NOMO-1 treated with dmso at 0.1 percent for 144 hours (cell line): ENCODE results near the gene SPRYD3.
"Not testable (repeated sequence)": the region's sequence is repeated elsewhere in the genome, so short reads cannot be mapped to it uniquely, and the experiment has no call there.

Experiments
- DNase-seq: peaks from one replicate; lab custom pipeline; 2025; ENCODE audit not compliant: unreplicated experiment; lab: John Stamatoyannopoulos, UW

The SPRYD3 gene

GRCh38 chr12:53102883-53103807 is 24.0 kb upstream of the SPRYD3 start, which contains the start of gene SOAT2:
Gene SOAT2 (plus strand): TSS chr12:53103486. CDS start chr12:53103578, 92 bp downstream.
- no peak for DNase-seq

DNA sequence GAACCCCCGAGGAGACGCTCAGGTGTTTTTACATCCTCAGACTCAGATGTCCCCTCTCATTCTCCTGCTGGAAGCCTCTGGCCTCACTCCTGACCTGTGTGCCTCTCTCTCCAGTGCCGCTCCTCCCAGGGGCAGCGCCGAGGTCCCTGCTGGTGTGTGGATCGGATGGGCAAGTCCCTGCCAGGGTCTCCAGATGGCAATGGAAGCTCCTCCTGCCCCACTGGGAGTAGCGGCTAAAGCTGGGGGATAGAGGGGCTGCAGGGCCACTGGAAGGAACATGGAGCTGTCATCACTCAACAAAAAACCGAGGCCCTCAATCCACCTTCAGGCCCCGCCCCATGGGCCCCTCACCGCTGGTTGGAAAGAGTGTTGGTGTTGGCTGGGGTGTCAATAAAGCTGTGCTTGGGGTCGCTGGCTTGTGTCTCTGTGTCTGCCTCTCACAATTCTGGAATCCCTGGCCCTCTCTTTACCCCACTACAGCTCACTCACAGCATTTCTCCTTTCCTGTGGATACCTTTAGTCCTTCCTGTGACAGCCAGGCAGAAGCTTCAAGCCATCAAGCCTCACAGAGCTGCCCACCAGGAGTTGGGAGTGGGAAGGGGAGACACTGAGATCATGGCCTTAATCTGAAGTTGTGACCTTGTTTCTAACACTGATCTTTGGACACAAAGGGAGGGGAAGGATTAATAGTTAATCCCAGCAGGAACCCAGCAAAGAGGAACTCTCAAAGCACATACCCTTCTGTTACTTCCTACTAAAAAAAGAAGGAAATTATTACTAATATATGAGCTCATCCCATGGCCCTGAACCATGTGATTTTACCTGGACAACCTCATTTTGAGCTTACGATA is 23.0 kb upstream of the SPRYD3 start:
- no peak for DNase-seq

DNA sequence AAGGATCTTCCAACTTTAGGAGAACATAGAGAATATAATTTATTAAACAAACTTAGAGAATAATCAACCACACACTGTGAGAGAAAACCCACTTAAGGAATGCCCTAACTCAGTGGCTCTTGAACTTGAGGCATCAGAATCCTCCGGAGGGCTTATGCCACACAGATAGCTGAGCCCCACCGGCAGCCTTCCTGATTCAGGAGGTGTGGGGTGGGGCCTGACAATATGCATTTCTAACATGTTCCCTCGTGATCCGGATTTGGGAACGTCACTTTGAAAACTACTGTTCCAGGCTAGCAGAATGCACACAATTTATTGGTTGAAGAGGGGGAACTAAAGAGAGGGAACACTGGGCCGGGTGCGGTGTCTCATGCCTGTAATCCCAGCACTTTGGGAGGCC is 22.1 kb upstream of the SPRYD3 start:
- no peak for DNase-seq

DNA sequence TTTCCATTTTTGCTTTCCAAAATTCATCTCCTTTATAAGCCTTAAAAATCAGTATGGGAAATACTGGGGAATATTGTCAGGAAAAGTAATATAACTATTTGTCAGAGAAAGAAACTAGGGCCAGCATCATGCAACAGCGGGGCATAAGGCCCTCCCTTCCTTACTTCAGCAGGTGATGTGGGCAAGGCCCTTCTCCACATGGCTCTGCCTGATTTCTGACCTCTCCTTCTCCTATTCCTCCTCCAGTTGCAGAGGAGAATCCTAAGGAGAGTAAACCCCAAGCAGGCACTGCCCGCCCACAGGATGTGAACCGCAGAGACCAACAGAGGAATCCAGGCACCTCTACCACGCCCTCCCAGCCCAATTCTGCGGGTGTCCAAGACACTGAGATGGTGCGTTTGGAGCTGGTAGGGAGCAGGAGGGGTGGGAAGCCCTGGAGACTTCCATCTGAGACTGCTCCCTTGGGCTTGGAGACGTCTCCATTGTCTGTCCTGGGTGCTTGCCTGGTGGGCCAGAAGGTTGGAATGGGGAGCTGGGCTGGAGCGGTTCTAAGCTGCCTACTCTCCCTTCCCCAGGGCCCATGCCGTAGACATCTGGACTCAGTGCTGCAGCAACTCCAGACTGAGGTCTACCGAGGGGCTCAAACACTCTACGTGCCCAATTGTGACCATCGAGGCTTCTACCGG is 21.4 kb upstream of the SPRYD3 start:
- DNase-seq, result no peak

- DNase-seq, result peak; percentile 71
Measured at GRCh38 chr12:53099071-53099882, 20.1 kb upstream of the SPRYD3 start.

- DNase-seq, result no peak
Measured at GRCh38 chr12:53098354-53098981, 19.3 kb upstream of the SPRYD3 start.

GRCh38 chr12:53097564-53098353 is 18.6 kb upstream of the SPRYD3 start, which contains the start of gene IGFBP6:
Gene IGFBP6 (plus strand): TSS chr12:53097667. CDS start chr12:53097718, 51 bp downstream.
- no peak for DNase-seq

- DNase-seq, result no peak
Measured at GRCh38 chr12:53097207-53097563, 18.0 kb upstream of the SPRYD3 start.

GRCh38 chr12:53096759-53097158 is 17.6 kb upstream of the SPRYD3 start:
- DNase-seq, result no peak

DNA sequence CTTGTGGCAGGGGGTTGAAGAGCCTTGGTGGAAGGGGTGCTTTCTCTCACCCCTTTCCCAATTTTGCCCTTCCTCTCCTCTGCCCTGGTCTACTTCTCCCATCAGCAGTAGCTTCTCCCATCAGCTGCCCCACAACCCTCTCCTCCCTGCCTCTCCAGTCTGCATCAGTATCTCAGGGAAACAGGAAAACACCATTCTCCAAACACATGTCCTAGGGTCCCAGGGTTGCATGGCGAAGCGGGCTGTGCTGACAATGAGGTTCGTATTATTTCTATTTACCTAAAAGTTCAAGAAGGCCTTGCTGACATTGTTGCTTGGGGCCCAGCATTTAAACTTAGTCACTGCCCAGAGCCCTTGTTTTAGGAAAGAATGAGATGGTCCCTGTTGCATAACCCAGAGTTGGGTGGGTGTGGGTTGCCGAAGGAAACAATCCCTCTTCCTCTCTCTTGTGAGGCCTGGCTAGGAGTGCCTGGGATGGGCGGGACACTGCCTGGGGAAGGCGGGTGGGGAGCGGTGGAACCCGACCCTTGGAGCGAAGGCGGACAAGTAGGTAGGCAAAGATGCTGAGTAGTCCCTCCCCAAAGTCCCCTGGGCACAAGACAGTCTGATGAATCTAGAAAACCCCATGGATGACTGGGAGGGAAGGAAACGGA is 17.0 kb upstream of the SPRYD3 start:
- DNase-seq, result no peak

GRCh38 chr12:53095596-53095895 is 16.4 kb upstream of the SPRYD3 start:
- not testable (repeated sequence) for DNase-seq

- not testable (repeated sequence) for DNase-seq
Measured at GRCh38 chr12:53094796-53095595, 15.8 kb upstream of the SPRYD3 start.

- DNase-seq, result no peak
Measured at GRCh38 chr12:53094394-53094787, 15.2 kb upstream of the SPRYD3 start.

GRCh38 chr12:53093777-53094393 is 14.7 kb upstream of the SPRYD3 start:
- no peak for DNase-seq

GRCh38 chr12:53091756-53092155 is 12.6 kb upstream of the SPRYD3 start:
- no peak for DNase-seq

DNA sequence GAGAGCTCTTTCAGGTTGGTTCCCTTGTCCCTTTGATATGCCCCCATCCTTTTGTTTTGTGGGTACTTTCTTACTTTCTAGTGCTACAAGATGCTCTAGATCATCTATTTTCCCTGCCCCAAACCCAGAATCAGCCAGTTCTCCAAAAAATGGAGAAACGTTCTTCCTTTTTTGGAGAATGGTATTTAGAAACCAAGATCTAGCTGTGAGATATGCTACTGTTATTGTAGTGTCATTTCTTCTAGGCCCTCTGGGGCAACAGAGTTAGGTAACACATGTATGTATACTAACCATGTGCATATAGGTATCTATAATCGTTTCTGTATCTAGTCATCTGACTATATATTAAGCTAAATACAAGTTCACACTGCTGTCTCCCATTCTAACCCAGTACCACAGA is 11.4 kb upstream of the SPRYD3 start:
- no peak for DNase-seq

- DNase-seq, result no peak
Measured at GRCh38 chr12:53090105-53090504, 10.9 kb upstream of the SPRYD3 start.

DNA sequence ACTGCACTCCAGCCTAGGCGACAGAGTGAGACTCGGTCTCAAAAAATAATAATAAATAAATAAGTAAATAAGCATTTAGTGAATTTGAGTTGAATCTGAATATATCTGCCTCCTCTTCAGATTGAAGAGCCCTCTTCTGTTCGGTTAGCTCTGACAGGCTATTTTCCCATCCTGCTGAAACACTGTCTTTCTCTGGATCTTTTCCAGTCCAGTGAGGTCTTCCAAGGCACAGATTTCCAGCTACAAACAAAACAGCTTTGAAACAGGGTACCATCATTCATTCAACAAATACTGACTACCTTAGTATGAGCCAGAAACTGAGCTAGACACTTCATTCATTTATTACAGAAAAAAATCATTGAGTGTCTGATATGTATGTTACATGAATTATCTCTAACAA is 7.2 kb upstream of the SPRYD3 start:
- no peak for DNase-seq
